GM12878 (cell line): ENCODE measurements around the gene AGT. TPM values are rescaled to one million over a fixed set of nuclear protein-coding genes. Genes with fewer than 3 reads are reported as not detected.

Experiments
- ATAC-seq: fragments of 200-7000 bp; cut with Tn5 transposase; 3 replicates; pipeline ENCODE4 v1.9.1; 2020; ENCODE audit warnings: mild to moderate bottlenecking, moderate library complexity
- BruUV-seq: library from RNA; stranded (reverse); fragments of 400-500 nt; replicated peaks from 2 replicates; lab custom pipeline; 2021; lab: Mats Ljungman, UMichigan
- CTCF ChIA-PET: fragments of 300-600 bp; sonication (Branson Sonifier 250); formaldehyde crosslinking; extraction: SDS; loops from one replicate; lab custom pipeline; 2021; ENCODE audit warnings: inconsistent platforms; lab: Yijun Ruan, JAX
- POLR2A ChIA-PET: fragments of 350-600 bp; formaldehyde crosslinking; extraction: SDS; loops from one replicate; lab custom pipeline; 2021; ENCODE audit warnings: inconsistent platforms; lab: Charles Lee
- RAD21 ChIA-PET: fragments of 300-600 bp; sonication (Branson Sonifier 250); formaldehyde crosslinking; loops from one replicate; lab custom pipeline; 2023; ENCODE audit warnings: antibody characterized with exemption; ENCODE audit not compliant: unreplicated experiment; lab: Charles Lee
- SMC1A ChIA-PET: fragments of 300-600 bp; sonication (Branson Sonifier 250); formaldehyde crosslinking; loops from one replicate; lab custom pipeline; 2023; ENCODE audit not compliant: unreplicated experiment, uncharacterized antibody; lab: Charles Lee
- DNase-seq: peaks from one replicate; pipeline ENCODE4 v3.0.0-alpha.2; 2011; ENCODE audit warnings: low read depth, low spot score
- FAIRE-seq: peaks from 3 replicates; lab custom pipeline; 2011; peaks lifted over from hg19 to GRCh38; lab: Jason Lieb, UNC
- H2AFZ ChIP-seq: 2 replicates; pipeline ENCODE4 v1.6.0; 2011; ENCODE audit warnings: low read depth, low read length, control low read depth; ENCODE audit not compliant: control insufficient read depth
- H3K27ac ChIP-seq: 2 replicates; pipeline ENCODE4 v1.5.1; 2011; ENCODE audit warnings: control low read depth; ENCODE audit not compliant: control insufficient read depth, insufficient read depth
- H3K27me3 ChIP-seq, 2 experiments: replicated peaks in 1 of 2; 2 replicates each; pipeline versions ENCODE4 v1.6.0 to v1.6.1; 2011; ENCODE audit warnings: low read length in 1 of 2; ENCODE audit not compliant: control insufficient read depth in 2 of 2, insufficient read depth in 2 of 2
- H3K36me3 ChIP-seq, 2 experiments: 2 replicates each; pipeline ENCODE4 v1.5.1; 2011; ENCODE audit warnings: low read length in 1 of 2; ENCODE audit not compliant: control insufficient read depth in 2 of 2, insufficient read depth in 2 of 2
- H3K4me1 ChIP-seq: 2 replicates; pipeline ENCODE4 v1.6.1; 2011; ENCODE audit warnings: mild to moderate bottlenecking, low read length, moderate library complexity, mixed read lengths; ENCODE audit not compliant: control insufficient read depth, insufficient read depth
- H3K4me2 ChIP-seq: 2 replicates; pipeline ENCODE4 v1.6.0; 2011; ENCODE audit warnings: control low read depth; ENCODE audit not compliant: control insufficient read depth, insufficient read depth
- H3K4me3 ChIP-seq: fragments of 200-600 bp; sonication (generic); 2 replicates; pipeline ENCODE4 v1.5.1; 2016
- H3K79me2 ChIP-seq: 2 replicates; pipeline ENCODE4 v1.6.0; 2011; ENCODE audit warnings: low read length; ENCODE audit not compliant: control insufficient read depth, insufficient read depth
- H3K9ac ChIP-seq: 2 replicates; pipeline ENCODE4 v1.8.0; 2011; ENCODE audit warnings: low read length, control low read depth, mixed read lengths; ENCODE audit not compliant: control insufficient read depth, insufficient read depth
- H3K9me3 ChIP-seq: replicated peaks from 3 replicates; pipeline ENCODE4 v1.5.1; 2011; ENCODE audit warnings: mild to moderate bottlenecking, low read length; ENCODE audit not compliant: control insufficient read depth, insufficient read depth
- H4K20me1 ChIP-seq: 2 replicates; pipeline ENCODE4 v1.6.0; 2011; ENCODE audit not compliant: control insufficient read depth, insufficient read depth
- BCLAF1 ChIP-seq: fragments of 450-650 bp; IDR thresholded peaks from 2 replicates; pipeline ENCODE4 v1.6.1; 2017; ENCODE audit warnings: antibody characterized with exemption, mild to moderate bottlenecking, moderate library complexity
- FOXM1 ChIP-seq: IDR thresholded peaks from 2 replicates; pipeline ENCODE4 v1.6.1; 2012; ENCODE audit warnings: low read depth, mild to moderate bottlenecking, inconsistent platforms, low read length, moderate library complexity
- KDM1A ChIP-seq: fragments of 200-600 bp; sonication (generic); IDR thresholded peaks from 2 replicates; pipeline ENCODE4 v1.6.1; 2016; ENCODE audit warnings: borderline replicate concordance
- LARP7 ChIP-seq: fragments of 450-650 bp; IDR thresholded peaks from 2 replicates; pipeline ENCODE4 v1.6.1; 2017; ENCODE audit warnings: mild to moderate bottlenecking
- NFIC ChIP-seq: IDR thresholded peaks from 2 replicates; pipeline ENCODE4 v1.6.1; 2012; ENCODE audit warnings: low read depth, mild to moderate bottlenecking, inconsistent platforms, low read length, moderate library complexity
- PBX3 ChIP-seq: IDR thresholded peaks from 2 replicates; pipeline ENCODE4 v1.6.1; 2011; ENCODE audit warnings: mild to moderate bottlenecking, low read depth, low read length, moderate library complexity; ENCODE audit not compliant: insufficient replicate concordance
- POU2F2 ChIP-seq: IDR thresholded peaks from 3 replicates; pipeline ENCODE4 v1.6.1; 2011; ENCODE audit warnings: low read depth, mild to moderate bottlenecking, low read length, borderline replicate concordance
- SMC3 ChIP-seq: IDR thresholded peaks from 2 replicates; pipeline ENCODE4 v1.6.1; 2011; ENCODE audit warnings: low read length, improper control_type of control experiment, borderline replicate concordance
- SRF ChIP-seq, 2 experiments: IDR thresholded peaks; 2 replicates each; pipeline ENCODE4 v1.6.1; 2011; ENCODE audit warnings: low read depth in 2 of 2, low read length in 2 of 2, mild to moderate bottlenecking in 1 of 2, moderate library complexity in 1 of 2
- SUPT20H ChIP-seq: IDR thresholded peaks from 2 replicates; pipeline ENCODE4 v1.6.1; 2011; ENCODE audit warnings: low read depth, mild to moderate bottlenecking, low read length, moderate library complexity, borderline replicate concordance; ENCODE audit not compliant: control insufficient read depth
- USF2 ChIP-seq: IDR thresholded peaks from 2 replicates; pipeline ENCODE4 v1.6.1; 2011; ENCODE audit warnings: low read depth, low read length, improper control_type of control experiment, borderline replicate concordance
- WGBS: methylation state at CpG from one replicate; pipeline ENCODE4 v1.1.6; 2016; ENCODE audit warnings: low lambda C conversion rate; ENCODE audit not compliant: insufficient replicate concordance, insufficient coverage; ENCODE audit errors: missing lambda C conversion rate; 5-methylcytosine and 5-hydroxymethylcytosine counted together
- in situ Hi-C: fragments of 300-500 bp; cut with MboI; formaldehyde crosslinking; loops from 9 replicates; pipeline ENCODE4 v1.14.3; 2018; ENCODE audit warnings: mixed read lengths
- intact Hi-C: fragments of 100-400 bp; cut with micrococcal nuclease; formaldehyde crosslinking; loops from one replicate; pipeline ENCODE4 v1.14.2; 2022; ENCODE audit not compliant: unreplicated experiment
- polyA plus RNA-seq, 11 experiments: library from polyadenylated mRNA; depleted of rRNA in 4 of 11; unstranded in 6 of 11; stranded (reverse) in 5 of 11; fragments of >200 nt; fragmentation: Nextera tagmentation in 4 of 11; fragmentation: Illumina TruSeq in 1 of 11; extraction: Ambion mirVana in 4 of 11; extraction: Trizol in 1 of 11; gene quantifications; 1 replicate in 1 of 11; 2 replicates in 10 of 11; pipeline versions ENCODE4 v1.2.1 to v1.2.3, GENCODE V29; 2011 to 2016; ENCODE audit warnings: inconsistent platforms in 2 of 11, missing spikeins in 2 of 11, low read depth in 1 of 11
- total RNA-seq, 4 experiments: library from RNA; depleted of rRNA in 3 of 4; stranded (reverse); fragments of >200 nt in 3 of 4; fragmentation: Illumina TruSeq in 1 of 4; extraction: Trizol in 1 of 4; gene quantifications; 2 replicates each; pipeline versions ENCODE4 v1.2.1 to v1.2.3, GENCODE V29; 2013 to 2021

Gene AGT
- total and polyA plus RNA-seq, 10 of the 15 experiments (the other 5 are each of a cell fraction or from before 2014, with no cell fraction given), result 0.69 TPM; not detected in 9

GRCh38 chr1:230694991-230695390 is 18.9 kb downstream of the AGT start:
- Histone ChIP-seq H3K36me3 (peaks cover 9 to 10% of the 10 kb centered on the region in 2 experiments), H2AFZ (no peak overlapping the region), H3K4me3 (no peak overlapping the region), H3K4me1 (no peaks in the 10 kb centered on the region), H3K27me3 (no peaks in the 10 kb centered on the region), H3K4me2 (no peak overlapping the region), H3K9me3 (no peaks in the 10 kb centered on the region), H3K79me2 (no peaks in the 10 kb centered on the region), H3K9ac (no peak overlapping the region), H3K27ac (no peak overlapping the region), H4K20me1 (no peaks in the 10 kb centered on the region)
- ChIA-PET SMC1A (no interaction called here), POLR2A (no interaction called here), RAD21 (no interaction called here), CTCF (no interaction called here)
- FAIRE-seq (no peak), DNase-seq (no peak), ATAC-seq (no peak)
- in situ Hi-C loops, result no loop called here
- no TSS peak for BruUV-seq
- intact Hi-C loops, result no loop called here
- 54% methylated on average over 4 of the region's 4 CpGs for WGBS
- TF ChIP-seq BCLAF1 (no peak), NFIC (no peak), SMC3 (no peak), SRF (IDR thresholded peaks at IDR 0.05; ENCODE audit: low read depth in 2 of 2, low read length in 2 of 2) (no peak), KDM1A (no peak), SUPT20H (no peak), PBX3 (no peak), LARP7 (no peak), POU2F2 (no peak), USF2 (no peak), FOXM1 (no peak)
